Fibroblast of the aortic adventitia (primary cell): ENCODE data around the gene COX4I2. TPM values are rescaled to one million over a fixed set of nuclear protein-coding genes. Genes with fewer than 3 reads are reported as not detected.
A peak's percentile ranks its signal among the peaks of the same experiment; 100 is the strongest.

Source experiments
- DNase-seq: peaks from one replicate; pipeline ENCODE4 v3.0.0-alpha.2; 2010; ENCODE audit warnings: low read depth
- H3K4me3 ChIP-seq: 2 replicates; pipeline ENCODE4 v1.5.1; 2011; ENCODE audit warnings: low read depth, mild to moderate bottlenecking, control low read depth, low read length, moderate library complexity
- total RNA-seq: library from RNA; depleted of rRNA; stranded (reverse); fragments of >200 nt; gene quantifications from 2 replicates; pipeline ENCODE4 v1.2.3, GENCODE V29; 2012; ENCODE audit warnings: low replicate concordance
- TF ChIP-seq, protein P1 (sequence below): IDR thresholded peaks from 2 replicates; pipeline ENCODE4 v1.5.1; 2011; ENCODE audit warnings: mild to moderate bottlenecking, low read length, control low read depth, inconsistent platforms; ENCODE audit not compliant: insufficient read depth

COX4I2 gene
- total RNA-seq, 1 donor = not detected

DNA sequence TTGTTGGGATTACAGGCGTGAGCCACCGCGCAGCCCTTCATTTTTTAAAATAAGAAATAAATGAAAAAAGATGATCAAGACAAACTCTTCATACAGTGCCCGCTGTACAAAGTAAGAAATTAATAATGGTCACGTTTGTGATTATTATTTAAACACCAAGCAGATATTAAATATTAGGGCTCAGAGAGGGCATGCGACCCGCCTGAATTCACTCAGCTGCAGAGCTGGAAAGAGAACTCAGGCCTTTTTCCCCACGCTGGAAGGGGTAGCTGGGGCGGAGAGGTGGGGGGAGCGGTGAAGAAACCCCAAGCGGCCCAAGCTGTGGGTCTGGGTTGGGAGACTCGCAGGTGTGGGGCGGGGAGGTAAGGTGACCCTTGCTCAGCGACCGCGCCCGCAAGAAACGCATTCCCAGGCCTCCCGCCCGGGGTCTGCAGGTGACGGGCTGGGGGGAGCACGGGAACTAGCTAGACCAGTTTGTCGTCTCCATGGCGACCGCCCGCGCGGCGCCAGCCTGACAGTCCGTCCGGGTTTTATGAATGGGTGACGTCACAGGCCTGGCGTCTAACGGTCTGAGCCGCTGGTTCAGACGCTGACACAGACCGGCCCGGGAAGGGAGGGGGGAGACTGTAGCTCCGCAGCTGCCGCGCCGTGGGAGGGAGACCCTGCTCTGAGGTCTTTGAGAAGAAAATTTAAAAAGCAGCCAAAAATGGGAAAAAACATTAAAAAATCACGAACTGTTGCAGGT lies 33.7 kb upstream of the COX4I2 start:
- TF ChIP-seq, protein P1, sequence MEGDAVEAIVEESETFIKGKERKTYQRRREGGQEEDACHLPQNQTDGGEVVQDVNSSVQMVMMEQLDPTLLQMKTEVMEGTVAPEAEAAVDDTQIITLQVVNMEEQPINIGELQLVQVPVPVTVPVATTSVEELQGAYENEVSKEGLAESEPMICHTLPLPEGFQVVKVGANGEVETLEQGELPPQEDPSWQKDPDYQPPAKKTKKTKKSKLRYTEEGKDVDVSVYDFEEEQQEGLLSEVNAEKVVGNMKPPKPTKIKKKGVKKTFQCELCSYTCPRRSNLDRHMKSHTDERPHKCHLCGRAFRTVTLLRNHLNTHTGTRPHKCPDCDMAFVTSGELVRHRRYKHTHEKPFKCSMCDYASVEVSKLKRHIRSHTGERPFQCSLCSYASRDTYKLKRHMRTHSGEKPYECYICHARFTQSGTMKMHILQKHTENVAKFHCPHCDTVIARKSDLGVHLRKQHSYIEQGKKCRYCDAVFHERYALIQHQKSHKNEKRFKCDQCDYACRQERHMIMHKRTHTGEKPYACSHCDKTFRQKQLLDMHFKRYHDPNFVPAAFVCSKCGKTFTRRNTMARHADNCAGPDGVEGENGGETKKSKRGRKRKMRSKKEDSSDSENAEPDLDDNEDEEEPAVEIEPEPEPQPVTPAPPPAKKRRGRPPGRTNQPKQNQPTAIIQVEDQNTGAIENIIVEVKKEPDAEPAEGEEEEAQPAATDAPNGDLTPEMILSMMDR = no peak
- peak overlapping the region; percentile 95 for H3K4me3 ChIP-seq
- peak; percentile 96 for DNase-seq

DNA sequence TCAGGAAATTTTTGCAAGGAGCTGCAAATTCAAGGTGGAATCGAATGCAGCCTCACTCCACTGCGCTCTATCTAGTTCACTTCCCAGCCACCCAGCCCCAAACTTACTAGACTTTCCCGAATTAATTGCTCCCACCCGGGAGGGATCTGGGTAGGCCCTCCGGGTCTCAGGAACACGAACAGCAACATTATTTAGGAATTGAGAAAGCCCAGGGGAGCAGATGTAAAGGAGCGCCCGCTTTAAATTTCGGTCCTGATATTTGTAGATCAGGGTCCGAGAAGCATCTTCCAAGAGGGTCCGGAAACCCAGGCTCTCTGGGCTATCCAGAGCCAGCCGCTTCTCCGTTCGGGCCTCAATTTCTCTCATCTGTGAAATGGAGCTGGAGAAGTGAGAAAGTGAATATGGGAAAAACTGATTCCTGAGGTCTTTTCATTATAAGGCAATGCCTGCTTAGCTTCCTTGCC lies 33.1 kb upstream of the COX4I2 start:
- TF ChIP-seq, protein P1 = no peak

DNA sequence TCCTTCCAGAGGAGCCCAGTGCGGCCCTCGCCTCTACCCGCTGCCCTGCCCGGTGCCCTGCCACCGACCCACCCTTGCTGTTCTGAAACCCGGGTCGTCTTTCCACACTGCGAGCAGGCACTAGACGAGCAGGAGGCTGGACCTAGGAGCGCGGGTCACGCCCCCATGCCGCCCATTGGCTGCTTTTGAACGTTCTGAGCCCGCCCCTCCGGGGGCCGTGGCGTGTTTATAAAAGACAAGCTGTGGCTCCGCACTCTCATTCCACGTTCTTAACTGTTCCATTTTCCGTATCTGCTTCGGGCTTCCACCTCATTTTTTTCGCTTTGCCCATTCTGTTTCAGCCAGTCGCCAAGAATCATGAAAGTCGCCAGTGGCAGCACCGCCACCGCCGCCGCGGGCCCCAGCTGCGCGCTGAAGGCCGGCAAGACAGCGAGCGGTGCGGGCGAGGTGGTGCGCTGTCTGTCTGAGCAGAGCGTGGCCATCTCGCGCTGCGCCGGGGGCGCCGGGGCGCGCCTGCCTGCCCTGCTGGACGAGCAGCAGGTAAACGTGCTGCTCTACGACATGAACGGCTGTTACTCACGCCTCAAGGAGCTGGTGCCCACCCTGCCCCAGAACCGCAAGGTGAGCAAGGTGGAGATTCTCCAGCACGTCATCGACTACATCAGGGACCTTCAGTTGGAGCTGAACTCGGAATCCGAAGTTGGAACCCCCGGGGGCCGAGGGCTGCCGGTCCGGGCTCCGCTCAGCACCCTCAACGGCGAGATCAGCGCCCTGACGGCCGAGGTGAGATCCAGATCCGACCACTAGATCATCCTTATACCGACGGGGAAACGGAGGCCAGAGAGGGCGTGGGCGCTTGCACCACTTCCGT lies 32.4 kb upstream of the COX4I2 start, which contains the start of gene ID1:
Gene ID1 (plus strand): TSS at position 259 of the 871 bp plus-strand sequence. CDS start 99 bp downstream, at position 358.
- peak within 1 kb of the TSS; percentile 95 for H3K4me3 ChIP-seq
- DNase-seq = peak; percentile 97
- TF ChIP-seq, protein P1 = no peak

More for the DNA sequence above, 33.1 kb upstream of the COX4I2 start:
- peak overlapping the region; percentile 95 for H3K4me3 ChIP-seq
- DNase-seq = no peak

GRCh38 chr20:31605902-31606803 lies 31.6 kb upstream of the COX4I2 start:
- peak overlapping the region; percentile 95 for H3K4me3 ChIP-seq
- DNase-seq = peak; percentile 30
- TF ChIP-seq, protein P1 = no peak

- DNase-seq = peak; percentile 73
- peak overlapping the region; percentile 95 for H3K4me3 ChIP-seq
- TF ChIP-seq, protein P1 = no peak
These were observed 30.7 kb upstream of the COX4I2 start for GRCh38 chr20:31606804-31607639.
